ENCODE measurements around the gene MFSD12. TPM values are rescaled to one million over a fixed set of nuclear protein-coding genes. Genes with fewer than 3 reads are reported as not detected.

Gene MFSD12
- total RNA-seq, 1 donor from 2014 or later: 80.7 TPM

- Histone ChIP-seq H3K9me3 (no peaks in the 10 kb centered on the region), H3K4me1 (peaks cover 43% of the 10 kb centered on the region), H3K27me3 (ENCODE audit: low read depth) (peaks cover 15% of the 10 kb centered on the region), H3K27ac (no peak overlapping the region), H3K36me3 (no peaks in the 10 kb centered on the region), H3K4me3 (peak overlapping the region; percentile 11)
- intact Hi-C loops (cut with DNase I): no loop called here
- TF ChIP-seq CTCF (IDR thresholded peaks at IDR 0.05): no peak
- ATAC-seq (no peak), DNase-seq (no peak)
Measured at GRCh38 chr19:3604987-3605343, 47.6 kb upstream of the MFSD12 start.

- H3K36me3 ChIP-seq: no peaks in the 10 kb centered on the region
- intact Hi-C loops (cut with DNase I): no loop called here
- ATAC-seq (no peak), DNase-seq (no peak)
- H3K27ac ChIP-seq: peak overlapping the region; percentile 49
- peaks cover 43% of the 10 kb centered on the region for H3K4me1 ChIP-seq
- no peak for TF ChIP-seq CTCF (IDR thresholded peaks at IDR 0.05)
- H3K9me3 ChIP-seq: no peaks in the 10 kb centered on the region
- H3K4me3 ChIP-seq: peak overlapping the region; percentile 11
- peaks cover 15% of the 10 kb centered on the region for H3K27me3 ChIP-seq (ENCODE audit: low read depth)
Measured at GRCh38 chr19:3604227-3604986, 47.0 kb upstream of the MFSD12 start.

- ATAC-seq (no peak), DNase-seq (no peak)
- H3K27me3 ChIP-seq (ENCODE audit: low read depth): peaks cover 15% of the 10 kb centered on the region
- no peak for TF ChIP-seq CTCF (IDR thresholded peaks at IDR 0.05)
- intact Hi-C loops (cut with DNase I): no loop called here
- peaks cover 33% of the 10 kb centered on the region for H3K4me1 ChIP-seq
- no peak overlapping the region for H3K4me3 ChIP-seq
- H3K36me3 ChIP-seq: no peaks in the 10 kb centered on the region
- no peaks in the 10 kb centered on the region for H3K9me3 ChIP-seq
- peak overlapping the region; percentile 49 for H3K27ac ChIP-seq
Measured at GRCh38 chr19:3603121-3603811, 45.9 kb upstream of the MFSD12 start.

- H3K9me3 ChIP-seq: no peaks in the 10 kb centered on the region
- H3K4me3 ChIP-seq: no peak overlapping the region
- peaks cover 6% of the 10 kb centered on the region for H3K27me3 ChIP-seq (ENCODE audit: low read depth)
- H3K36me3 ChIP-seq: no peaks in the 10 kb centered on the region
- no peak for TF ChIP-seq CTCF (IDR thresholded peaks at IDR 0.05)
- H3K4me1 ChIP-seq: peaks cover 11% of the 10 kb centered on the region
- no peak overlapping the region for H3K27ac ChIP-seq
- ATAC-seq (no peak), DNase-seq (no peak)
- intact Hi-C loops (cut with DNase I): no loop called here
Measured at GRCh38 chr19:3601021-3601420, 43.6 kb upstream of the MFSD12 start.

GRCh38 chr19:3599776-3600187 is 42.4 kb upstream of the MFSD12 start:
- DNase-seq: no peak
- no peak overlapping the region for H3K27ac ChIP-seq
- no peaks in the 10 kb centered on the region for H3K9me3 ChIP-seq
- peaks cover 3% of the 10 kb centered on the region for H3K27me3 ChIP-seq (ENCODE audit: low read depth)
- ATAC-seq: peak in 1 of 2 donors; percentile 13
- TF ChIP-seq CTCF (IDR thresholded peaks at IDR 0.05): no peak
- H3K36me3 ChIP-seq: no peaks in the 10 kb centered on the region
- H3K4me3 ChIP-seq: no peak overlapping the region
- intact Hi-C loops (cut with DNase I): no loop called here
- H3K4me1 ChIP-seq: peaks cover 5% of the 10 kb centered on the region

All from lower lobe of right lung (tissue), 2 donors.